HepG2 (cell line): ENCODE results near the gene WDR81. TPM values are rescaled to one million over a fixed set of nuclear protein-coding genes. Genes with fewer than 3 reads are reported as not detected.

Experiments
- AKNA ChIP-seq: sonication (generic); formaldehyde crosslinking; IDR thresholded peaks from 2 replicates; pipeline ENCODE4 v1.4.0; 2020; ENCODE audit warnings: missing genetic modification reagents, borderline replicate concordance
- ATF3 ChIP-seq: sonication (generic); formaldehyde crosslinking; IDR thresholded peaks from 2 replicates; pipeline ENCODE4 v1.4.0; 2020; ENCODE audit warnings: missing genetic modification reagents
- CENPT ChIP-seq: sonication (generic); formaldehyde crosslinking; IDR thresholded peaks from 2 replicates; pipeline ENCODE4 v1.8.0; 2022; ENCODE audit warnings: low read depth, mild to moderate bottlenecking, moderate library complexity, missing genetic modification reagents
- CREB3 ChIP-seq: sonication (generic); formaldehyde crosslinking; IDR thresholded peaks from 2 replicates; pipeline ENCODE4 v1.5.0; 2020; ENCODE audit warnings: missing genetic modification reagents
- ELF3 ChIP-seq: IDR thresholded peaks from 2 replicates; pipeline ENCODE4 v1.6.1; 2016; ENCODE audit warnings: missing genetic modification reagents, missing compliant biosample characterization
- GZF1 ChIP-seq: sonication (generic); formaldehyde crosslinking; IDR thresholded peaks from 2 replicates; pipeline ENCODE4 v1.5.1; 2020; ENCODE audit warnings: mild to moderate bottlenecking, missing genetic modification reagents
- MEIS2 ChIP-seq: sonication (generic); formaldehyde crosslinking; IDR thresholded peaks from 2 replicates; pipeline ENCODE4 v1.9.0; 2021; ENCODE audit warnings: mild to moderate bottlenecking, missing genetic modification reagents
- POLR2AphosphoS5 ChIP-seq: IDR thresholded peaks from 2 replicates; pipeline ENCODE4 v1.6.1; 2012; ENCODE audit warnings: low read depth, low read length
- REPIN1 ChIP-seq: sonication (generic); formaldehyde crosslinking; IDR thresholded peaks from 2 replicates; pipeline ENCODE4 v1.8.0; 2022; ENCODE audit warnings: missing genetic modification reagents, low read depth, mild to moderate bottlenecking, borderline replicate concordance
- TAF1 ChIP-seq: sonication (generic); formaldehyde crosslinking; IDR thresholded peaks from 2 replicates; pipeline ENCODE4 v1.4.0; 2020; ENCODE audit warnings: missing genetic modification reagents
- ZBED4 ChIP-seq: sonication (generic); formaldehyde crosslinking; IDR thresholded peaks from 2 replicates; pipeline ENCODE4 v1.4.0; 2020; ENCODE audit warnings: missing genetic modification reagents, borderline replicate concordance
- ZBTB43 ChIP-seq: sonication (generic); formaldehyde crosslinking; conservative IDR thresholded peaks from 2 replicates; pipeline ENCODE4 v1.4.0; 2020; ENCODE audit warnings: missing genetic modification reagents
- ZFYVE20 ChIP-seq: sonication (generic); formaldehyde crosslinking; IDR thresholded peaks from 2 replicates; pipeline ENCODE4 v1.8.0; 2023; ENCODE audit warnings: low read depth, mild to moderate bottlenecking, moderate library complexity, missing genetic modification reagents, borderline replicate concordance
- ZIK1 ChIP-seq: sonication (generic); formaldehyde crosslinking; IDR thresholded peaks from 2 replicates; pipeline ENCODE4 v1.5.0; 2020; ENCODE audit warnings: mild to moderate bottlenecking, low read depth, missing genetic modification reagents, borderline replicate concordance
- ZNF121 ChIP-seq: sonication (generic); formaldehyde crosslinking; IDR thresholded peaks from 2 replicates; pipeline ENCODE4 v1.5.0; 2020; ENCODE audit warnings: mild to moderate bottlenecking, missing genetic modification reagents
- ZNF605 ChIP-seq: sonication (generic); formaldehyde crosslinking; IDR thresholded peaks from 2 replicates; pipeline ENCODE4 v1.8.0; 2022; ENCODE audit warnings: mild to moderate bottlenecking, missing genetic modification reagents
- ZNF841 ChIP-seq: sonication (generic); formaldehyde crosslinking; IDR thresholded peaks from 2 replicates; pipeline ENCODE4 v1.8.1; 2023; ENCODE audit warnings: missing genetic modification reagents, borderline replicate concordance
- polyA plus RNA-seq, 8 experiments: library from polyadenylated mRNA; depleted of rRNA in 3 of 8; stranded (reverse) in 7 of 8; unstranded in 1 of 8; fragments of >200 nt; fragmentation: Illumina TruSeq in 4 of 8; extraction: Trizol in 4 of 8; gene quantifications; 2 replicates each; pipeline versions ENCODE4 v1.2.1 to v1.2.3, GENCODE V29; 2011 to 2016; ENCODE audit warnings: low read depth in 4 of 8, missing spikeins in 1 of 8, mixed read lengths in 1 of 8; ENCODE audit not compliant: insufficient read depth in 1 of 8
- total RNA-seq, 5 experiments: library from RNA; depleted of rRNA; stranded (reverse); fragments of >200 nt; fragmentation: Illumina TruSeq; extraction: Trizol; gene quantifications; 2 replicates each; pipeline ENCODE4 v1.2.3, GENCODE V29; 2016; ENCODE audit warnings: low read depth in 1 of 5

WDR81 gene
- total and polyA plus RNA-seq, 2 of the 13 experiments (the other 11 are each of a cell fraction or from before 2014, with no cell fraction given) = 9.1 to 16.7 TPM

- 0 out of 2 replicates have a peak, but pooled peaks have one; percentile 25 for TF ChIP-seq ZBED4
- TF ChIP-seq ATF3 (CRISPR knock-in tag) = 0 out of 2 replicates have a peak, but pooled peaks have one; percentile 5
- TF ChIP-seq TAF1 = no peak
- no peak for TF ChIP-seq CREB3 (CRISPR knock-in tag)
- no peak for TF ChIP-seq ZIK1 (CRISPR knock-in tag)
- TF ChIP-seq POLR2AphosphoS5 = 0 out of 2 replicates have a peak, but pooled peaks have one; percentile 11
- no peak for TF ChIP-seq ZNF841 (CRISPR knock-in tag)
- no peak for TF ChIP-seq AKNA (CRISPR knock-in tag)
- TF ChIP-seq REPIN1 (CRISPR knock-in tag) = no peak
- TF ChIP-seq ZNF121 (CRISPR knock-in tag) = no peak
- TF ChIP-seq ZBTB43 = 0 out of 2 replicates have a peak, but pooled peaks have one; percentile 14
- no peak for TF ChIP-seq GZF1 (CRISPR knock-in tag)
- no peak for TF ChIP-seq CENPT (CRISPR knock-in tag)
- no peak for TF ChIP-seq ZFYVE20
- no peak for TF ChIP-seq ZNF605 (CRISPR knock-in tag)
- peak; percentile 24; the same call in 1 of the 2 replicates for TF ChIP-seq ELF3
- no peak for TF ChIP-seq MEIS2
Measured at GRCh38 chr17:1709971-1710806, 14.3 kb upstream of the WDR81 start, which contains the start of gene TLCD2 (continued).
